Measurements from ENCODE around the gene SELL.

Gene SELL

DNA sequence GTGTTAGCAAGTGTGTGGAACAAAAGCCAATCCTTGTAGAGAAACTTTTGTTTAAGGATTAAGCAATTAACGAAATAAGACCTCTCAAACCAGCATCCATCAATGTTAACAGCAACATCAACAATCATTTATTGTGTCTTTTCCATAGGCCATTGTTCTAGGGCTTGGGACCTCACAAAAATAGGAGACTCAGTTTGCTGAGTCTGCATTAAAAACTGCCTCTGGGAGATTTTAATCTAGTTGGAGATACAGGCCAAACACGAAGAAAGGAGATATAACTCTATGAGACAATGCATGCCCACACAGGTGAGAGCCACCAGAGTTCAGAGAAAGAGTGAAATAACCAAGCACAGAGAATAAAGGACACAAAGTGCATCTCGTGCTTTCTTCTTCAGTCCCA lies 67.1 kb downstream of the SELL start:
- no peaks in the 10 kb centered on the region for H3K36me3 ChIP-seq (ENCODE audit: insufficient read depth, insufficient read length, low read length)
- no peaks in the 10 kb centered on the region for H3K9me3 ChIP-seq (ENCODE audit: insufficient read depth, low read length)
- H3K4me3 ChIP-seq (ENCODE audit: insufficient read length, low read depth), result no peak overlapping the region
- DNase-seq (ENCODE audit: low read depth, low spot score), result no peak
- no peaks in the 10 kb centered on the region for H3K27me3 ChIP-seq (ENCODE audit: insufficient read depth, insufficient read length)
- no peak overlapping the region for H3K9ac ChIP-seq (ENCODE audit: insufficient read length, low read depth)
- TF ChIP-seq SUZ12 (IDR thresholded peaks at IDR 0.05; ENCODE audit: extremely low read depth, insufficient read depth, insufficient read length), result no peak
- no peak for TF ChIP-seq YY1 (IDR thresholded peaks at IDR 0.05; ENCODE audit: insufficient read depth, insufficient read length)
- no peak for TF ChIP-seq ZNF274 (IDR thresholded peaks at IDR 0.05; ENCODE audit: low read depth, low read length)
- H3K4me1 ChIP-seq (ENCODE audit: insufficient read depth, insufficient read length), result no peaks in the 10 kb centered on the region

All from NT2/D1 (cell line).